Spleen (tissue), 11 donors: ENCODE data around the gene TTC16. TPM values are rescaled to one million over a fixed set of nuclear protein-coding genes. Genes with fewer than 3 reads are reported as not detected.

ENCODE experiments used
- DNase-seq: peaks from one replicate; pipeline ENCODE4 v3.0.0-alpha.2; 2020
- H3K27ac ChIP-seq, 8 donors: fragments of 200-600 bp; sonication (generic) in 7 of 8; 1 replicate in 4 of 8; 2 replicates in 4 of 8; pipeline versions ENCODE4 v1.5.0 to v1.8.0; 2016 to 2021; ENCODE audit warnings: inconsistent platforms in 4 of 8, mild to moderate bottlenecking in 4 of 8, moderate library complexity in 1 of 8
- H3K27me3 ChIP-seq, 7 donors: fragments of 200-600 bp; sonication (generic) in 6 of 7; replicated peaks in 1 of 7; 1 replicate in 4 of 7; 2 replicates in 3 of 7; pipeline versions ENCODE4 v1.5.0 to v1.8.0; 2016 to 2021; ENCODE audit warnings: inconsistent platforms in 3 of 7, mild to moderate bottlenecking in 1 of 7
- H3K36me3 ChIP-seq, 6 donors: fragments of 200-600 bp; sonication (generic) in 5 of 6; 1 replicate in 4 of 6; 2 replicates in 2 of 6; pipeline versions ENCODE4 v1.5.0 to v1.8.0; 2016 to 2021; ENCODE audit warnings: inconsistent platforms in 2 of 6
- H3K4me1 ChIP-seq, 6 donors: fragments of 200-600 bp; sonication (generic) in 5 of 6; 1 replicate in 3 of 6; 2 replicates in 3 of 6; pipeline versions ENCODE4 v1.5.0 to v1.8.0; 2016 to 2021; ENCODE audit warnings: inconsistent platforms in 3 of 6
- H3K4me3 ChIP-seq, 8 donors: fragments of 200-600 bp; sonication (generic) in 7 of 8; 1 replicate in 4 of 8; 2 replicates in 4 of 8; pipeline versions ENCODE4 v1.5.0 to v1.8.0; 2016 to 2021; ENCODE audit warnings: inconsistent platforms in 4 of 8, mild to moderate bottlenecking in 4 of 8, moderate library complexity in 2 of 8
- H3K9me3 ChIP-seq, 8 donors: fragments of 200-600 bp; sonication (generic) in 7 of 8; 1 replicate in 4 of 8; 2 replicates in 4 of 8; pipeline versions ENCODE4 v1.5.0 to v1.8.0; 2016 to 2021; ENCODE audit warnings: inconsistent platforms in 4 of 8
- CTCF ChIP-seq, 11 experiments: fragments of 200-600 bp in 7 of 11; fragments of 450-650 bp in 4 of 11; sonication (generic) in 4 of 11; IDR thresholded peaks in 8 of 11; conservative IDR thresholded peaks in 3 of 11; 1 replicate in 7 of 11; 2 replicates in 4 of 11; pipeline versions ENCODE4 v1.4.0 to v1.8.0; 2016 to 2021; ENCODE audit warnings: antibody characterized with exemption in 11 of 11, inconsistent platforms in 4 of 11, mild to moderate bottlenecking in 1 of 11
- POLR2A ChIP-seq, 3 donors: fragments of 450-650 bp; IDR thresholded peaks; one replicate each; pipeline ENCODE4 v1.5.1; 2017; ENCODE audit warnings: antibody characterized with exemption in 3 of 3, mild to moderate bottlenecking in 1 of 3
- POLR2AphosphoS5 ChIP-seq, 3 donors: sonication (generic); formaldehyde crosslinking; IDR thresholded peaks; one replicate each; pipeline ENCODE4 v1.5.1; 2017; ENCODE audit warnings: antibody characterized with exemption in 3 of 3
- WGBS, 5 donors: extraction: QIAGEN DNeasy Blood & Tissue Kit in 3 of 5; methylation state at CpG; one replicate each; pipeline versions ENCODE4 v1.1.5 to v1.1.7; 2013 to 2018; 5-methylcytosine and 5-hydroxymethylcytosine counted together
- intact Hi-C: fragments of 100-400 bp; cut with DNase I; formaldehyde crosslinking; loops from one replicate; pipeline ENCODE4 v1.15.0; 2023; ENCODE audit warnings: low total_unique reads
- polyA plus RNA-seq, 3 donors: library from polyadenylated mRNA; stranded (reverse); fragments of 200-250 nt; gene quantifications; one replicate each; pipeline ENCODE4 v1.2.1, GENCODE V29; 2013
- total RNA-seq, 7 donors: library from RNA; depleted of rRNA in 3 of 7; stranded (reverse); fragments of >200 nt in 3 of 7; fragmentation: NEBNext Ultra II Directional in 4 of 7; extraction: Animal tissue kit (Norgen Biotek cat#: 25700) in 4 of 7; gene quantifications; one replicate each; pipeline versions ENCODE4 v1.1.0 to v1.2.1, GENCODE V29; 2016 to 2021
- donor health status: healthy with polysubstance abuse.
- donor health status: DM: no; HTN: no; CAD: no; lungs with moderate emphysema.
- donor health status: DM: no; HTN: no; CAD: no.
- donor health status: Bipolar disorder and iron deficiency.
- donor health status: healthy.
- donor health status: DM: no; HTN: no; CAD: no.
- donor health status: DM: yes; HTN: yes; CAD: no.

The TTC16 gene
- total and polyA plus RNA-seq, 10 donors = 0.12 to 3.1 (median 1.8) TPM

GRCh38 chr9:127771570-127772189, 55.8 kb downstream of the TTC16 start:
- no peak for DNase-seq
- Histone ChIP-seq H3K36me3 (peaks cover 0 to 64% (median 27%) of the 10 kb centered on the region in 6 donors), H3K9me3 (no peaks in the 10 kb centered on the region), H3K4me3 (peak overlapping the region in 7 of 8 donors; percentile 61 to 85 (median 78)), H3K4me1 (peaks cover 37 to 100% (median 87%) of the 10 kb centered on the region in 6 donors), H3K27me3 (no peaks in the 10 kb centered on the region), H3K27ac (peak overlapping the region in 7 of 8 donors; percentile 51 to 92 (median 89))
- intact Hi-C loops = no loop called here
- no peak for TF ChIP-seq POLR2A (IDR thresholded peaks at IDR 0.05)
- TF ChIP-seq CTCF (IDR thresholded peaks at IDR 0.05 in 8 of 11, conservative IDR thresholded peaks at IDR 0.05 in 3 of 11) = peak in 3 of 11 experiments; percentile 0 to 22 (median 3)
- no peak for TF ChIP-seq POLR2AphosphoS5 (IDR thresholded peaks at IDR 0.05)
- WGBS, 5 donors = 10 to 27% (median 14%) methylated on average over 6 to 19 of the region's 19 CpGs

GRCh38 chr9:127772603-127773002, 56.7 kb downstream of the TTC16 start:
- no peaks in the 10 kb centered on the region for H3K27me3 ChIP-seq
- peaks cover 0 to 55% (median 22%) of the 10 kb centered on the region in 6 donors for H3K36me3 ChIP-seq
- no peak for TF ChIP-seq CTCF (IDR thresholded peaks at IDR 0.05 in 8 of 11, conservative IDR thresholded peaks at IDR 0.05 in 3 of 11)
- no peak for TF ChIP-seq POLR2AphosphoS5 (IDR thresholded peaks at IDR 0.05)
- no peak for TF ChIP-seq POLR2A (IDR thresholded peaks at IDR 0.05)
- WGBS, 5 donors = 93 to 98% (median 97%) methylated on average over 5 of the region's 5 CpGs
- intact Hi-C loops = no loop called here
- H3K27ac ChIP-seq = peak overlapping the region in 3 of 8 donors; percentile 48 to 92 (median 91)
- no peak overlapping the region for H3K4me3 ChIP-seq
- no peaks in the 10 kb centered on the region for H3K9me3 ChIP-seq
- no peak for DNase-seq
- H3K4me1 ChIP-seq = peaks cover 27 to 100% (median 82%) of the 10 kb centered on the region in 6 donors

GRCh38 chr9:127773272-127773671, 57.4 kb downstream of the TTC16 start:
- intact Hi-C loops = no loop called here
- no peaks in the 10 kb centered on the region for H3K9me3 ChIP-seq
- no peak for TF ChIP-seq CTCF (IDR thresholded peaks at IDR 0.05 in 8 of 11, conservative IDR thresholded peaks at IDR 0.05 in 3 of 11)
- TF ChIP-seq POLR2A (IDR thresholded peaks at IDR 0.05) = no peak
- no peak for TF ChIP-seq POLR2AphosphoS5 (IDR thresholded peaks at IDR 0.05)
- no peak for DNase-seq
- no peaks in the 10 kb centered on the region for H3K27me3 ChIP-seq
- H3K36me3 ChIP-seq = peaks cover 0 to 48% (median 22%) of the 10 kb centered on the region in 6 donors
- 87 to 100% (median 94%) methylated on average over 3 of the region's 3 CpGs for WGBS, 5 donors
- peaks cover 21 to 99% (median 76%) of the 10 kb centered on the region in 6 donors for H3K4me1 ChIP-seq
- H3K4me3 ChIP-seq = no peak overlapping the region
- H3K27ac ChIP-seq = peak overlapping the region in 3 of 8 donors; percentile 30 to 91 (median 48)

GRCh38 chr9:127773981-127774380, 58.1 kb downstream of the TTC16 start:
- intact Hi-C loops = no loop called here
- Histone ChIP-seq H3K36me3 (peaks cover 0 to 41% (median 22%) of the 10 kb centered on the region in 6 donors), H3K9me3 (no peaks in the 10 kb centered on the region), H3K27ac (peak overlapping the region in 2 of 8 donors; percentile 30 to 91), H3K4me3 (no peak overlapping the region), H3K4me1 (peaks cover 23 to 99% (median 76%) of the 10 kb centered on the region in 6 donors), H3K27me3 (no peaks in the 10 kb centered on the region)
- TF ChIP-seq CTCF (IDR thresholded peaks at IDR 0.05 in 8 of 11, conservative IDR thresholded peaks at IDR 0.05 in 3 of 11) (no peak), POLR2A (IDR thresholded peaks at IDR 0.05) (no peak), POLR2AphosphoS5 (IDR thresholded peaks at IDR 0.05) (no peak)
- 94 to 96% (median 94%) methylated on average over 6 to 10 of the region's 10 CpGs for WGBS, 5 donors
- peak; percentile 75 for DNase-seq
